Muscle layer of duodenum (tissue), 2 donors: Measurements from ENCODE around the gene NDUFAF8.

Experiments used
- H3K27ac ChIP-seq: one replicate; pipeline ENCODE4 v1.7.0; 2013; ENCODE audit warnings: mild to moderate bottlenecking, low read length
- H3K27me3 ChIP-seq: one replicate; pipeline ENCODE4 v1.7.0; 2013; ENCODE audit warnings: low read depth, mild to moderate bottlenecking, control low read depth, low read length
- H3K36me3 ChIP-seq, 2 donors: one replicate each; pipeline ENCODE4 v1.7.0; 2013; ENCODE audit warnings: low read length in 2 of 2, control low read depth in 1 of 2, mild to moderate bottlenecking in 1 of 2; ENCODE audit not compliant: insufficient read depth in 2 of 2, control insufficient read depth in 1 of 2
- H3K4me1 ChIP-seq, 2 donors: one replicate each; pipeline ENCODE4 v1.7.0; 2013; ENCODE audit warnings: low read length in 2 of 2, mild to moderate bottlenecking in 2 of 2, control low read depth in 1 of 2, moderate library complexity in 1 of 2; ENCODE audit not compliant: insufficient read depth in 2 of 2, control insufficient read depth in 1 of 2
- H3K4me3 ChIP-seq, 2 donors: one replicate each; pipeline ENCODE4 v1.7.0; 2013; ENCODE audit warnings: low read length in 2 of 2, low read depth in 1 of 2, mild to moderate bottlenecking in 1 of 2
- H3K9me3 ChIP-seq, 2 donors: one replicate each; pipeline ENCODE4 v1.7.0; 2013; ENCODE audit warnings: low read length in 2 of 2, control low read depth in 1 of 2, mild to moderate bottlenecking in 1 of 2; ENCODE audit not compliant: control insufficient read depth in 1 of 2
- donor health status: healthy.

Gene NDUFAF8

GRCh38 chr17:81243333-81243664, 4.2 kb downstream of the NDUFAF8 start:
- Histone ChIP-seq H3K4me3 (no peak overlapping the region), H3K36me3 (peaks cover 0 to 6% of the 10 kb centered on the region in 2 donors), H3K27ac (no peak overlapping the region), H3K4me1 (peaks cover 5 to 27% of the 10 kb centered on the region in 2 donors), H3K27me3 (no peaks in the 10 kb centered on the region), H3K9me3 (no peaks in the 10 kb centered on the region)

DNA sequence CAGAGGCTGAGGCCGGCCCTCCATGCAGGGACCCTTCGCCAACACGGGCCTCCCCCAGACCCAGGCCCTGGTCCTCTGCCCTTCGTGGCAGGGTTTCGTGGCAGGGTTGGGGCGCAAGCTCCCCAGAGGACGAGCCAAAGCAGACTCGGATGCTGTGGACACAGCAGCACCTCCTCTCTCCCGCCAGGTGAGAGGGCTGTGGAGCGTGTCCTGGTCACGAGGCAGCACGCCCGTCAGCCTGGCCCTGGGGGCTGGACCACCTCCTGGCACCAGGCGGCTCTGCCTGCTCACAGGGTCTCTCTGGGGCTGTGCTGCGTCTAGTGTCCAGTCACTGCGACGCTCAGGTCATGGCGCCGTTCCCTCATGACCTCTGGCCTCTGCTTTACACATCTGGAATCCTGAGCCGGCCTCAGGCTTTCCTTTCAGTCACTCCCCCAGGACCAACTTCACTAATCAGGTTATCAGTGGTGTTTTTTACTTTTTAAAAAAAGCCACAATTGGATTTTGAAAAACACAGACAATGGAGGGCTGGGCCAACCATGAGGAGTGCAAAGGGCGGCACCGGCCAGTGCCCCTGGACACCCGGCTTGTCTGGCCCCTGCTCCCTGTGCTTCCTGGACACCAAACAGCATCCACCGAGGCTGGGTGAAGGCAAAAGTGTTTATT, 5.4 kb downstream of the NDUFAF8 start:
- H3K27me3 ChIP-seq: no peaks in the 10 kb centered on the region
- peaks cover 0 to 8% of the 10 kb centered on the region in 2 donors for H3K36me3 ChIP-seq
- no peak overlapping the region for H3K4me3 ChIP-seq
- H3K27ac ChIP-seq: no peak overlapping the region
- H3K4me1 ChIP-seq: peaks cover 5 to 25% of the 10 kb centered on the region in 2 donors
- no peaks in the 10 kb centered on the region for H3K9me3 ChIP-seq

DNA sequence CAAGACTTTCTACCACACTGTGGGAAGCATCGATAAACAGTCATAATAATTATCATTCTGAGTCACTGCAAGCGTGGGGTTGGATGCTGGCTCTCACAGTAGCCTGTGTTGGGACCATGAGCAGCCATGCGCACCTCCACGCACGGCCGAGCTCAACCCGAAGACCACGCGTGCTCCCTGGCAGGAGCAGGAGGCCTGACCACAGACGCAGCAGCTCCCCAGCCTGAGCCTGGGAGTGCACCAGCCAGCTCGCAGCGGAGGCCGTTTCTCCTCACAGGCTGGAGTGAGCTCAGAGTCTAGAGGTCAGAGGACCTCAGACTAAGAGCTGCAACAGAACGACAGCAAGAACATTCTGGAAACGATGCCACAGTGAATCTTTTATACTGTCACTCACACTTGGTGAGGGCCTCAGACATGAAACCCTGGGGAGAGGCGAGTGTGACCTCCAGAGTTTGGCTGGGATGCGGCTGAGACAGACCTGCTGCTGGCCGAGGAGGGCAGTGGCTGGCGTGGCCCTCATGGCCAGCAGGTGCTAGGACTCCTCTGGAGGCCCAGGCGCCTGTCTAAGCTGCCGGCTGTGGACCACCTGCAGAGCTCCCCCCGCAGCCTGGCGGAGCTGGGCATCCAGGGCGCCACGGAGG, 6.0 kb downstream of the NDUFAF8 start:
- Histone ChIP-seq H3K9me3 (no peaks in the 10 kb centered on the region), H3K4me3 (no peak overlapping the region), H3K27ac (no peak overlapping the region), H3K27me3 (no peaks in the 10 kb centered on the region), H3K36me3 (peaks cover 0 to 14% of the 10 kb centered on the region in 2 donors), H3K4me1 (peaks cover 5 to 20% of the 10 kb centered on the region in 2 donors)

- no peak overlapping the region for H3K27ac ChIP-seq
- H3K36me3 ChIP-seq: peaks cover 0 to 20% of the 10 kb centered on the region in 2 donors
Observed at GRCh38 chr17:81245665-81246342, 6.7 kb downstream of the NDUFAF8 start.

GRCh38 chr17:81246343-81246670, 7.2 kb downstream of the NDUFAF8 start:
- H3K9me3 ChIP-seq: no peaks in the 10 kb centered on the region
- H3K36me3 ChIP-seq: peaks cover 0 to 24% of the 10 kb centered on the region in 2 donors
- H3K4me3 ChIP-seq: no peak overlapping the region
- H3K27me3 ChIP-seq: no peaks in the 10 kb centered on the region
- H3K4me1 ChIP-seq: peaks cover 0 to 9% of the 10 kb centered on the region in 2 donors
- no peak overlapping the region for H3K27ac ChIP-seq

More at GRCh38 chr17:81245665-81246342, 6.7 kb downstream of the NDUFAF8 start:
- H3K4me1 ChIP-seq: peaks cover 2 to 14% of the 10 kb centered on the region in 2 donors
- no peaks in the 10 kb centered on the region for H3K27me3 ChIP-seq
- H3K4me3 ChIP-seq: no peak overlapping the region
- no peaks in the 10 kb centered on the region for H3K9me3 ChIP-seq

DNA sequence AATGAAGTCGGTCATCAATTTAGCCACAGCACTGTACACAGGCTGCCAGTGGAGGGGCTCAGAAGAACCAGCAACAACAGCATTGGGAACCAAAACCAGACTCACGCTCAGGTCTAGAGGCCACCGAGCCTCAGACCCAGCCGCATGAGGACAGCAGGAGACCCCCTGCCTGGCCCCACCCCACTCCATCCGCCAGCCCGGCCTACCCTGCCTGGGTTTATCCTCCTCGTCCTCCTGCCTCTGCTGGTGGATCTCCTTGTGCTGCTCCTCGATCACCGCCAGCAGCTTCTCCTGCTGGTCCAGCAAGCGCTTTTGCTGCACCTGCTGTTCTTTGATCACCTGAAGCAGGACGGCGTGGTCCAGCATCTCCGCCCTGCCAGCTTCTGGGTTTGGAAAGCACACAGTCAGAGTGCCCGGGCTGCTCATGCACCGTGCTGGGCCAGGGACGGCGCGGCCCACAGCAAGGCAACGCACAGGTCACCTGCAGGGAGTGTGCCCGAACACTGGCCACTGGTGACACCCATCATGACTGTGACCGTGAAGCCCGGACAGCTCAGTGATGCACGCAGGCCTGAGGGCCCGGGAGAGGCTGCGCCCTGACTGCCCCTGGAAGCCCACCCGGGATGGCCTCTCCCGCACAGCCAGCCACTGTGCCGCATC, 7.7 kb downstream of the NDUFAF8 start:
- H3K36me3 ChIP-seq: peaks cover 0 to 23% of the 10 kb centered on the region in 2 donors
- no peaks in the 10 kb centered on the region for H3K27me3 ChIP-seq
- no peak overlapping the region for H3K27ac ChIP-seq
- no peaks in the 10 kb centered on the region for H3K9me3 ChIP-seq
- no peak overlapping the region for H3K4me3 ChIP-seq
- H3K4me1 ChIP-seq: peaks cover 0 to 4% of the 10 kb centered on the region in 2 donors

- H3K4me3 ChIP-seq: no peak overlapping the region
- H3K27me3 ChIP-seq: no peaks in the 10 kb centered on the region
- peaks cover 0 to 29% of the 10 kb centered on the region in 2 donors for H3K36me3 ChIP-seq
- no peak overlapping the region for H3K27ac ChIP-seq
- no peaks in the 10 kb centered on the region for H3K4me1 ChIP-seq
- H3K9me3 ChIP-seq: no peaks in the 10 kb centered on the region
Observed at GRCh38 chr17:81247339-81247990, 8.3 kb downstream of the NDUFAF8 start.

GRCh38 chr17:81248649-81249048, 9.5 kb downstream of the NDUFAF8 start:
- Histone ChIP-seq H3K9me3 (no peaks in the 10 kb centered on the region), H3K27ac (no peak overlapping the region), H3K4me1 (no peaks in the 10 kb centered on the region), H3K27me3 (no peaks in the 10 kb centered on the region), H3K4me3 (no peak overlapping the region), H3K36me3 (peaks cover 0 to 35% of the 10 kb centered on the region in 2 donors)

GRCh38 chr17:81249223-81250040, 10.3 kb downstream of the NDUFAF8 start:
- Histone ChIP-seq H3K4me3 (no peak overlapping the region), H3K27me3 (no peaks in the 10 kb centered on the region), H3K36me3 (peaks cover 0 to 35% of the 10 kb centered on the region in 2 donors), H3K4me1 (peaks cover 0 to under 1% of the 10 kb centered on the region in 2 donors), H3K9me3 (no peaks in the 10 kb centered on the region), H3K27ac (no peak overlapping the region)

- H3K27ac ChIP-seq: no peak overlapping the region
- no peaks in the 10 kb centered on the region for H3K9me3 ChIP-seq
- H3K36me3 ChIP-seq: peaks cover 0 to 35% of the 10 kb centered on the region in 2 donors
- no peak overlapping the region for H3K4me3 ChIP-seq
- H3K27me3 ChIP-seq: no peaks in the 10 kb centered on the region
- H3K4me1 ChIP-seq: peaks cover 4 to 11% of the 10 kb centered on the region in 2 donors
Observed at GRCh38 chr17:81250286-81251093, 11.4 kb downstream of the NDUFAF8 start.
